Liver (tissue), 3 donors: ENCODE data around the gene OLFML2B.

ENCODE experiments used
- GABPA ChIP-seq, 2 donors: IDR thresholded peaks in 1 of 2; conservative IDR thresholded peaks in 1 of 2; 2 replicates each; pipeline ENCODE4 v1.6.1; 2016; ENCODE audit warnings: antibody characterized with exemption in 2 of 2, mild to moderate bottlenecking in 1 of 2, moderate library complexity in 1 of 2
- HNF4G ChIP-seq: IDR thresholded peaks from 2 replicates; pipeline ENCODE4 v1.6.1; 2016; ENCODE audit warnings: antibody characterized with exemption
- RAD21 ChIP-seq, 2 donors: IDR thresholded peaks; 2 replicates each; pipeline ENCODE4 v1.6.1; 2016; ENCODE audit warnings: antibody characterized with exemption in 2 of 2, mild to moderate bottlenecking in 2 of 2
- RXRA ChIP-seq, 2 donors: IDR thresholded peaks; 2 replicates each; pipeline ENCODE4 v1.6.1; 2017 to 2018; ENCODE audit warnings: antibody characterized with exemption in 2 of 2, mild to moderate bottlenecking in 1 of 2
- TAF1 ChIP-seq: conservative IDR thresholded peaks from 2 replicates; pipeline ENCODE4 v1.6.1; 2016; ENCODE audit warnings: antibody characterized with exemption, mild to moderate bottlenecking
- YY1 ChIP-seq: IDR thresholded peaks from 2 replicates; pipeline ENCODE4 v1.6.1; 2016; ENCODE audit warnings: antibody characterized with exemption, mild to moderate bottlenecking
- TF ChIP-seq, protein P1 (sequence below): IDR thresholded peaks from 2 replicates; pipeline ENCODE4 v1.6.1; 2016; ENCODE audit warnings: antibody characterized with exemption
- TF ChIP-seq, protein P2 (sequence below): fragments of 150-350 bp; IDR thresholded peaks from 2 replicates; pipeline ENCODE4 v1.5.1; 2017; ENCODE audit warnings: improper control_type of control experiment, low read depth, low read length; ENCODE audit not compliant: missing input control
- TF ChIP-seq, protein P3 (sequence below): IDR thresholded peaks from 2 replicates; pipeline ENCODE4 v1.6.1; 2016; ENCODE audit warnings: antibody characterized with exemption, mild to moderate bottlenecking
- TF ChIP-seq, protein P4 (sequence below): IDR thresholded peaks from 2 replicates; pipeline ENCODE4 v1.6.1; 2016; ENCODE audit warnings: antibody characterized with exemption
- donor health status: healthy.
- donor health status: healthy.

DNA sequence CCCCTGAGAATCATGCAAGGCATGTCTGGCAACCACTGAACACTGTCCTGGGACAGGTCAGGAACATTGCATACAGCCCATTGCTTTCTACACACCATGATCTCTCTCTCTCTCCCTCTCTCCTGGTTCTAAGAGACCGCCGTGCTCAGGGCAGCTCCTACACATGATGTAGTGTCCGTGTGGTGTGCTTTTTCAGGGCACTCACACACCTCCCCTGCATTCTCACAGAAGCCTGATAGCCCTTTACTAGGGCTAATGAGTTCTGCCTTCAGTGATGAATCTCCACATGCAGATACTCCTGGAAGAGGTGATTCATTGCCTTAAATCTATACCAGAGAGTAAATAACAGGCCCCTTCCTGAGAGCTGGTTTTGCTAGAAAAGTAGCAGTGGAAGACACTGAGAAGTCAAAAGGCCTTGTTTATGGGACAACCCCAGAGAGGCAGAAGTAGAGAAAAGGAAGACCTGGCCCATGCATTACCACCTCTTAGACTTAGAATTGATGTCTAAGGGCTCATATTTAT is 7.2 kb upstream of the OLFML2B start:
- TF ChIP-seq, protein P1, sequence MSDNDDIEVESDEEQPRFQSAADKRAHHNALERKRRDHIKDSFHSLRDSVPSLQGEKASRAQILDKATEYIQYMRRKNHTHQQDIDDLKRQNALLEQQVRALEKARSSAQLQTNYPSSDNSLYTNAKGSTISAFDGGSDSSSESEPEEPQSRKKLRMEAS, result no peak
- TF ChIP-seq, protein P2, sequence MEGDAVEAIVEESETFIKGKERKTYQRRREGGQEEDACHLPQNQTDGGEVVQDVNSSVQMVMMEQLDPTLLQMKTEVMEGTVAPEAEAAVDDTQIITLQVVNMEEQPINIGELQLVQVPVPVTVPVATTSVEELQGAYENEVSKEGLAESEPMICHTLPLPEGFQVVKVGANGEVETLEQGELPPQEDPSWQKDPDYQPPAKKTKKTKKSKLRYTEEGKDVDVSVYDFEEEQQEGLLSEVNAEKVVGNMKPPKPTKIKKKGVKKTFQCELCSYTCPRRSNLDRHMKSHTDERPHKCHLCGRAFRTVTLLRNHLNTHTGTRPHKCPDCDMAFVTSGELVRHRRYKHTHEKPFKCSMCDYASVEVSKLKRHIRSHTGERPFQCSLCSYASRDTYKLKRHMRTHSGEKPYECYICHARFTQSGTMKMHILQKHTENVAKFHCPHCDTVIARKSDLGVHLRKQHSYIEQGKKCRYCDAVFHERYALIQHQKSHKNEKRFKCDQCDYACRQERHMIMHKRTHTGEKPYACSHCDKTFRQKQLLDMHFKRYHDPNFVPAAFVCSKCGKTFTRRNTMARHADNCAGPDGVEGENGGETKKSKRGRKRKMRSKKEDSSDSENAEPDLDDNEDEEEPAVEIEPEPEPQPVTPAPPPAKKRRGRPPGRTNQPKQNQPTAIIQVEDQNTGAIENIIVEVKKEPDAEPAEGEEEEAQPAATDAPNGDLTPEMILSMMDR, result no peak
- no peak for TF ChIP-seq HNF4G
- TF ChIP-seq, protein P3, sequence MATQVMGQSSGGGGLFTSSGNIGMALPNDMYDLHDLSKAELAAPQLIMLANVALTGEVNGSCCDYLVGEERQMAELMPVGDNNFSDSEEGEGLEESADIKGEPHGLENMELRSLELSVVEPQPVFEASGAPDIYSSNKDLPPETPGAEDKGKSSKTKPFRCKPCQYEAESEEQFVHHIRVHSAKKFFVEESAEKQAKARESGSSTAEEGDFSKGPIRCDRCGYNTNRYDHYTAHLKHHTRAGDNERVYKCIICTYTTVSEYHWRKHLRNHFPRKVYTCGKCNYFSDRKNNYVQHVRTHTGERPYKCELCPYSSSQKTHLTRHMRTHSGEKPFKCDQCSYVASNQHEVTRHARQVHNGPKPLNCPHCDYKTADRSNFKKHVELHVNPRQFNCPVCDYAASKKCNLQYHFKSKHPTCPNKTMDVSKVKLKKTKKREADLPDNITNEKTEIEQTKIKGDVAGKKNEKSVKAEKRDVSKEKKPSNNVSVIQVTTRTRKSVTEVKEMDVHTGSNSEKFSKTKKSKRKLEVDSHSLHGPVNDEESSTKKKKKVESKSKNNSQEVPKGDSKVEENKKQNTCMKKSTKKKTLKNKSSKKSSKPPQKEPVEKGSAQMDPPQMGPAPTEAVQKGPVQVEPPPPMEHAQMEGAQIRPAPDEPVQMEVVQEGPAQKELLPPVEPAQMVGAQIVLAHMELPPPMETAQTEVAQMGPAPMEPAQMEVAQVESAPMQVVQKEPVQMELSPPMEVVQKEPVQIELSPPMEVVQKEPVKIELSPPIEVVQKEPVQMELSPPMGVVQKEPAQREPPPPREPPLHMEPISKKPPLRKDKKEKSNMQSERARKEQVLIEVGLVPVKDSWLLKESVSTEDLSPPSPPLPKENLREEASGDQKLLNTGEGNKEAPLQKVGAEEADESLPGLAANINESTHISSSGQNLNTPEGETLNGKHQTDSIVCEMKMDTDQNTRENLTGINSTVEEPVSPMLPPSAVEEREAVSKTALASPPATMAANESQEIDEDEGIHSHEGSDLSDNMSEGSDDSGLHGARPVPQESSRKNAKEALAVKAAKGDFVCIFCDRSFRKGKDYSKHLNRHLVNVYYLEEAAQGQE, result no peak
- no peak for TF ChIP-seq YY1
- TF ChIP-seq RAD21 (IDR thresholded peaks at IDR 0.05), result no peak
- TF ChIP-seq GABPA (IDR thresholded peaks at IDR 0.05 in 1 of 2, conservative IDR thresholded peaks at IDR 0.05 in 1 of 2), result no peak
- TF ChIP-seq TAF1, result no peak
- no peak for TF ChIP-seq RXRA (IDR thresholded peaks at IDR 0.05)
- TF ChIP-seq, protein P4, sequence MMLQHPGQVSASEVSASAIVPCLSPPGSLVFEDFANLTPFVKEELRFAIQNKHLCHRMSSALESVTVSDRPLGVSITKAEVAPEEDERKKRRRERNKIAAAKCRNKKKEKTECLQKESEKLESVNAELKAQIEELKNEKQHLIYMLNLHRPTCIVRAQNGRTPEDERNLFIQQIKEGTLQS, result no peak
